Measurements from ENCODE around the gene EGFR. TPM values are rescaled to one million over a fixed set of nuclear protein-coding genes. Genes with fewer than 3 reads are reported as not detected.
A peak's percentile ranks its signal among the peaks of the same experiment; 100 is the strongest.

The EGFR gene
- polyA plus RNA-seq, 1 of the 3 experiments (the other 2 are of a cell fraction) = 37.6 TPM

DNA sequence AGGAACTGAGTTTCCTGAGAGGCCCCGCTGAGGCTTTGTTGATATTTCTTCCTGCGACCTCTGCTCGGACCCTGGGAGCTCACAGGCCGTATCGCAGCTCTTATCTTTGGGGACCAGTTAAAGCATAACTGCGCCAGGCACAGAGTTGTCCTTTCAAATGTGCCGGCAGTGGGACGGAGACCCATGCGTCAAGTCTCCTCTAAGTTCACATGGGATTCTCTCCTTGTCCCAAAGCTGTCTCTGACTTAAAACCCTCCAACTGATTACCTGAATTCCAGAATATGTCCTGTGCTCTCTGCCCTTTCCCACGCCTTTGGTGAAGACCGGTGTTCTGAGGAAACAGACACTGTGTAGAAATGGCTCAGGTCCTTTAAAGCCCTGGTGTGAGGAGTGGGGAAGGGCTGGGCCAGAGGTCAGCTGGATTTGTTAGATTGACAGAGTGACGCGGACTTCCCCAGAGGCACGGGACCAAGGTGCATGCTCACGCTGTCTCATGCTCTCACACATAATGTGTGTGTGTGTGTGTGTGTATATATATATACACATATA, 169.8 kb downstream of the EGFR start:
- Histone ChIP-seq H3K79me2 (ENCODE audit: insufficient read depth) (no peaks in the 10 kb centered on the region), H3K4me3 (ENCODE audit: low read depth in 2 of 2, low read length in 1 of 2) (no peak overlapping the region), H2AFZ (ENCODE audit: low read depth) (no peak overlapping the region), H3K27me3 (ENCODE audit: insufficient read depth) (no peaks in the 10 kb centered on the region), H3K27ac (ENCODE audit: low read depth in 2 of 2, low read length in 1 of 2) (no peak overlapping the region), H3K36me3 (replicated peaks in 1 of 2; ENCODE audit: control insufficient read depth in 1 of 2, insufficient read depth in 2 of 2, low read length in 1 of 2) (peaks cover 32 to 54% of the 10 kb centered on the region in 2 experiments), H3K9me3 (no peaks in the 10 kb centered on the region), H3K9ac (no peak overlapping the region), H4K20me1 (ENCODE audit: insufficient read depth) (no peaks in the 10 kb centered on the region; the same call in 1 of the 2 replicates), H3K4me2 (no peak overlapping the region), H3K4me1 (ENCODE audit: control insufficient read depth in 1 of 2, insufficient read depth in 2 of 2, low read depth in 1 of 2, low read length in 1 of 2) (peaks cover 37 to 47% of the 10 kb centered on the region in 2 experiments), H3F3A (replicated peaks; ENCODE audit: insufficient read depth) (peaks cover 67% of the 10 kb centered on the region), H3K9me2 (no peaks in the 10 kb centered on the region)
- no peak for DNase-seq
- ChIA-PET POLR2A (no interaction called here), CTCF (interaction anchor here (1.1 to 3.0 kb wide), 3 partner anchors 44 to 400 kb away, joined by 3 to 11 read pairs (median 6); no protein-coding TSS in a partner anchor)
- TF ChIP-seq, protein P1, sequence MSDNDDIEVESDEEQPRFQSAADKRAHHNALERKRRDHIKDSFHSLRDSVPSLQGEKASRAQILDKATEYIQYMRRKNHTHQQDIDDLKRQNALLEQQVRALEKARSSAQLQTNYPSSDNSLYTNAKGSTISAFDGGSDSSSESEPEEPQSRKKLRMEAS (IDR thresholded peaks at IDR 0.05; ENCODE audit: low read depth) = no peak
- TF ChIP-seq FOXJ3 (CRISPR knock-in tag; IDR thresholded peaks at IDR 0.05) (no peak), RAD21 (IDR thresholded peaks at IDR 0.05; ENCODE audit: low read length) (no peak), POLR2AphosphoS5 (IDR thresholded peaks at IDR 0.05; ENCODE audit: low read depth, low read length) (no peak), FOSL2 (IDR thresholded peaks at IDR 0.05; ENCODE audit: borderline replicate concordance, low read depth) (no peak), TAF1 (IDR thresholded peaks at IDR 0.05; ENCODE audit: borderline replicate concordance, low read depth, low read length) (no peak), MXI1 (IDR thresholded peaks at IDR 0.05; ENCODE audit: low read depth, low read length) (no peak), YY1 (IDR thresholded peaks at IDR 0.05; ENCODE audit: low read depth) (no peak), SIN3A (IDR thresholded peaks at IDR 0.05; ENCODE audit: borderline replicate concordance, low read depth, low read length) (no peak), RCOR1 (IDR thresholded peaks at IDR 0.05; ENCODE audit: low read length) (no peak), TCF12 (IDR thresholded peaks at IDR 0.05) (no peak), RFX5 (IDR thresholded peaks at IDR 0.05; ENCODE audit: low read length) (no peak), GATA2 (CRISPR knock-in tag; IDR thresholded peaks at IDR 0.05) (no peak), RXRA (IDR thresholded peaks at IDR 0.05; ENCODE audit: borderline replicate concordance, low read depth) (no peak)
- TF ChIP-seq, protein P2, sequence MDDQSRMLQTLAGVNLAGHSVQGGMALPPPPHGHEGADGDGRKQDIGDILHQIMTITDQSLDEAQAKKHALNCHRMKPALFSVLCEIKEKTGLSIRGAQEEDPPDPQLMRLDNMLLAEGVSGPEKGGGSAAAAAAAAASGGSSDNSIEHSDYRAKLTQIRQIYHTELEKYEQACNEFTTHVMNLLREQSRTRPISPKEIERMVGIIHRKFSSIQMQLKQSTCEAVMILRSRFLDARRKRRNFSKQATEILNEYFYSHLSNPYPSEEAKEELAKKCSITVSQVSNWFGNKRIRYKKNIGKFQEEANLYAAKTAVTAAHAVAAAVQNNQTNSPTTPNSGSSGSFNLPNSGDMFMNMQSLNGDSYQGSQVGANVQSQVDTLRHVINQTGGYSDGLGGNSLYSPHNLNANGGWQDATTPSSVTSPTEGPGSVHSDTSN (IDR thresholded peaks at IDR 0.05) = no peak
- 96% methylated on average over 15 of the region's 15 CpGs for WGBS (ENCODE audit: low lambda C conversion rate)

DNA sequence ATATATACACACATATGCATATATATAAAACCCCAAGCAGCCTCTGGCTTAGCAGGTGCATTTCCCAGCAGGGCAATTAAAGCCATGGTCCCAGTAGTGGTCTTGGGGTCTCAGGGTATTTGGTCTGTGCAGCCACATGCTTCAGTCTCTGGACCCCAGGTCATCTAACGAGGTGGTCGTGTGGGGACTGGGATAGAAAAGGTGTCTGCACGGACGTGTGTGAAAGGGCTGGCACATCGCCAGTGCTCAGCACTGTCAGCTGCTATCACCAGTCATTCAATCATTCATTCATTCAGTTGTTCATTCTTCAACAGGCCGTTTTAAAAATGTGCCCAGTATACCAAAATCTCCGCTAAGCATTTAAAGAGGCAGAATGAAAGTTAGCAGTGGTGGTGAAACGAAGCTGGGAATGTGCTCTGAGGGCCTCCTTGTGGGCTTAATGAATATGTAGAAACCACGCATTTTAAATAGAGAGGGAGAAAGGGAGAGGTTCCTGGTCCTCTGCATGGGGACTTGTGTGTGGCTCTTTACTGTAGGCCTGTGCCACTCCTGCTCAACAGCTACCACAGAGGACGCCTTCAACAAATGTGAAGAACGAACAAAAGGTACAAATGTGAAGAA, 170.4 kb downstream of the EGFR start:
- H4K20me1 ChIP-seq (ENCODE audit: insufficient read depth) = no peaks in the 10 kb centered on the region; the same call in 1 of the 2 replicates
- TF ChIP-seq RFX5 (IDR thresholded peaks at IDR 0.05; ENCODE audit: low read length) = no peak
- TF ChIP-seq TCF12 (IDR thresholded peaks at IDR 0.05) = no peak
- TF ChIP-seq MXI1 (IDR thresholded peaks at IDR 0.05; ENCODE audit: low read depth, low read length) = no peak
- no peak for TF ChIP-seq SMC3 (IDR thresholded peaks at IDR 0.05; ENCODE audit: low read depth, low read length)
- TF ChIP-seq, protein P3, sequence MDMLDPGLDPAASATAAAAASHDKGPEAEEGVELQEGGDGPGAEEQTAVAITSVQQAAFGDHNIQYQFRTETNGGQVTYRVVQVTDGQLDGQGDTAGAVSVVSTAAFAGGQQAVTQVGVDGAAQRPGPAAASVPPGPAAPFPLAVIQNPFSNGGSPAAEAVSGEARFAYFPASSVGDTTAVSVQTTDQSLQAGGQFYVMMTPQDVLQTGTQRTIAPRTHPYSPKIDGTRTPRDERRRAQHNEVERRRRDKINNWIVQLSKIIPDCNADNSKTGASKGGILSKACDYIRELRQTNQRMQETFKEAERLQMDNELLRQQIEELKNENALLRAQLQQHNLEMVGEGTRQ (IDR thresholded peaks at IDR 0.05; ENCODE audit: borderline replicate concordance, low read depth, low read length) = no peak
- TF ChIP-seq, protein P4, sequence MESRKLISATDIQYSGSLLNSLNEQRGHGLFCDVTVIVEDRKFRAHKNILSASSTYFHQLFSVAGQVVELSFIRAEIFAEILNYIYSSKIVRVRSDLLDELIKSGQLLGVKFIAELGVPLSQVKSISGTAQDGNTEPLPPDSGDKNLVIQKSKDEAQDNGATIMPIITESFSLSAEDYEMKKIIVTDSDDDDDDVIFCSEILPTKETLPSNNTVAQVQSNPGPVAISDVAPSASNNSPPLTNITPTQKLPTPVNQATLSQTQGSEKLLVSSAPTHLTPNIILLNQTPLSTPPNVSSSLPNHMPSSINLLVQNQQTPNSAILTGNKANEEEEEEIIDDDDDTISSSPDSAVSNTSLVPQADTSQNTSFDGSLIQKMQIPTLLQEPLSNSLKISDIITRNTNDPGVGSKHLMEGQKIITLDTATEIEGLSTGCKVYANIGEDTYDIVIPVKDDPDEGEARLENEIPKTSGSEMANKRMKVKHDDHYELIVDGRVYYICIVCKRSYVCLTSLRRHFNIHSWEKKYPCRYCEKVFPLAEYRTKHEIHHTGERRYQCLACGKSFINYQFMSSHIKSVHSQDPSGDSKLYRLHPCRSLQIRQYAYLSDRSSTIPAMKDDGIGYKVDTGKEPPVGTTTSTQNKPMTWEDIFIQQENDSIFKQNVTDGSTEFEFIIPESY (IDR thresholded peaks at IDR 0.05; ENCODE audit: borderline replicate concordance, low read depth) = no peak
- no peak for TF ChIP-seq TAF1 (IDR thresholded peaks at IDR 0.05; ENCODE audit: borderline replicate concordance, low read depth, low read length)
- TF ChIP-seq RAD21 (IDR thresholded peaks at IDR 0.05; ENCODE audit: low read length) = no peak
- TF ChIP-seq MEF2A (IDR thresholded peaks at IDR 0.05; ENCODE audit: borderline replicate concordance, low read depth) = no peak
- no peak for TF ChIP-seq POLR2AphosphoS5 (IDR thresholded peaks at IDR 0.05; ENCODE audit: low read depth, low read length)
- TF ChIP-seq, protein P5, sequence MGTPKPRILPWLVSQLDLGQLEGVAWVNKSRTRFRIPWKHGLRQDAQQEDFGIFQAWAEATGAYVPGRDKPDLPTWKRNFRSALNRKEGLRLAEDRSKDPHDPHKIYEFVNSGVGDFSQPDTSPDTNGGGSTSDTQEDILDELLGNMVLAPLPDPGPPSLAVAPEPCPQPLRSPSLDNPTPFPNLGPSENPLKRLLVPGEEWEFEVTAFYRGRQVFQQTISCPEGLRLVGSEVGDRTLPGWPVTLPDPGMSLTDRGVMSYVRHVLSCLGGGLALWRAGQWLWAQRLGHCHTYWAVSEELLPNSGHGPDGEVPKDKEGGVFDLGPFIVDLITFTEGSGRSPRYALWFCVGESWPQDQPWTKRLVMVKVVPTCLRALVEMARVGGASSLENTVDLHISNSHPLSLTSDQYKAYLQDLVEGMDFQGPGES (IDR thresholded peaks at IDR 0.05; ENCODE audit: low read depth, low read length) = no peak
- TF ChIP-seq ELF1 (IDR thresholded peaks at IDR 0.05) = no peak
- TF ChIP-seq FOSL2 (IDR thresholded peaks at IDR 0.05; ENCODE audit: borderline replicate concordance, low read depth) = no peak
- TF ChIP-seq NFIC (IDR thresholded peaks at IDR 0.05; ENCODE audit: borderline replicate concordance) = no peak

More for the DNA sequence above, 170.4 kb downstream of the EGFR start:
- H3K9ac ChIP-seq = no peak overlapping the region
- H3K9me2 ChIP-seq = no peaks in the 10 kb centered on the region
- WGBS (ENCODE audit: low lambda C conversion rate) = 94% methylated on average over 11 of the region's 11 CpGs
- no peaks in the 10 kb centered on the region for H3K79me2 ChIP-seq (ENCODE audit: insufficient read depth)
- H3K9me3 ChIP-seq = no peaks in the 10 kb centered on the region
- no peaks in the 10 kb centered on the region for H3K27me3 ChIP-seq (ENCODE audit: insufficient read depth)
- peaks cover 70% of the 10 kb centered on the region for H3F3A ChIP-seq (replicated peaks; ENCODE audit: insufficient read depth)
- peaks cover 27 to 55% of the 10 kb centered on the region in 2 experiments for H3K36me3 ChIP-seq (replicated peaks in 1 of 2; ENCODE audit: control insufficient read depth in 1 of 2, insufficient read depth in 2 of 2, low read length in 1 of 2)
- no peak overlapping the region for H3K4me3 ChIP-seq (ENCODE audit: low read depth in 2 of 2, low read length in 1 of 2)
- peak overlapping the region in 1 of 2 experiments; percentile 91; a peak in 1 of 4 replicates for H3K27ac ChIP-seq (ENCODE audit: low read depth in 2 of 2, low read length in 1 of 2)
- no peak overlapping the region for H3K4me2 ChIP-seq
- ChIA-PET POLR2A (no interaction called here), CTCF (interaction anchor here (1.1 to 3.0 kb wide), 3 partner anchors 44 to 401 kb away, joined by 3 to 11 read pairs (median 6); no protein-coding TSS in a partner anchor)
- no peak for DNase-seq
- H2AFZ ChIP-seq (ENCODE audit: low read depth) = no peak overlapping the region
- peaks cover 40 to 51% of the 10 kb centered on the region in 2 experiments for H3K4me1 ChIP-seq (ENCODE audit: control insufficient read depth in 1 of 2, insufficient read depth in 2 of 2, low read depth in 1 of 2, low read length in 1 of 2)

Data from SK-N-SH (cell line).